Thyroid gland (tissue), 4 donors: Measurements from ENCODE around the gene CARD14.

Source experiments
- CTCF ChIP-seq, 6 experiments: fragments of 200-600 bp in 3 of 6; fragments of 450-650 bp in 3 of 6; sonication (generic) in 3 of 6; IDR thresholded peaks; one replicate each; pipeline ENCODE4 v1.5.1; 2016 to 2019; ENCODE audit warnings: antibody characterized with exemption in 6 of 6, mild to moderate bottlenecking in 2 of 6, inconsistent platforms in 1 of 6, moderate library complexity in 1 of 6
- POLR2A ChIP-seq, 2 donors: fragments of 450-650 bp; IDR thresholded peaks; one replicate each; pipeline ENCODE4 v1.6.1; 2017; ENCODE audit warnings: antibody characterized with exemption in 2 of 2, mild to moderate bottlenecking in 2 of 2, moderate library complexity in 1 of 2

GRCh38 chr17:80251966-80252365 lies 82.1 kb downstream of the CARD14 start:
- no peak for TF ChIP-seq POLR2A (IDR thresholded peaks at IDR 0.05)
- TF ChIP-seq CTCF (IDR thresholded peaks at IDR 0.05) = no peak
